ENCODE results near the gene KIRREL1. TPM values are rescaled to one million over a fixed set of nuclear protein-coding genes. Genes with fewer than 3 reads are reported as not detected.

Gene KIRREL1
- total RNA-seq, 1 donor from 2014 or later, result 10.9 TPM

DNA sequence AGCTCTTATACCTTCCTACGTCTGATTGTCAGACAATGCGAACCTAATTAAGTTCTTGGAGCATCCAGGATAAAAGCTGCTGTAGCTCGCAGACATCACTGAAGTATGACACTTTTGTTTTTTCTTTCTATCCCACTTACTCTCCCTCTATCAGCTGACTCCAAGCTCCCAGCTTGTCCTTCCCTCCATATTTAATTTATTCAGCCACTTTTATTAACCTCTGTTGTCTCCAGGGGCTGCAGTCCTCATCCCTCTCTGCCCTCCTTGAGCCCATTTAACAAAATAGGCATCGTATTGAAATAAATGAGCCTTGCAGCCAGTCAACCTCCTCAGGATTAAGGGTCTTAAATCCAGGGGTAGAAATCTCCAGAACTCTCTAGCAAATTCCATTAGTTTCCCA is 7.1 kb downstream of the KIRREL1 start:
- intact Hi-C loops (cut with DNase I), result no loop called here

DNA sequence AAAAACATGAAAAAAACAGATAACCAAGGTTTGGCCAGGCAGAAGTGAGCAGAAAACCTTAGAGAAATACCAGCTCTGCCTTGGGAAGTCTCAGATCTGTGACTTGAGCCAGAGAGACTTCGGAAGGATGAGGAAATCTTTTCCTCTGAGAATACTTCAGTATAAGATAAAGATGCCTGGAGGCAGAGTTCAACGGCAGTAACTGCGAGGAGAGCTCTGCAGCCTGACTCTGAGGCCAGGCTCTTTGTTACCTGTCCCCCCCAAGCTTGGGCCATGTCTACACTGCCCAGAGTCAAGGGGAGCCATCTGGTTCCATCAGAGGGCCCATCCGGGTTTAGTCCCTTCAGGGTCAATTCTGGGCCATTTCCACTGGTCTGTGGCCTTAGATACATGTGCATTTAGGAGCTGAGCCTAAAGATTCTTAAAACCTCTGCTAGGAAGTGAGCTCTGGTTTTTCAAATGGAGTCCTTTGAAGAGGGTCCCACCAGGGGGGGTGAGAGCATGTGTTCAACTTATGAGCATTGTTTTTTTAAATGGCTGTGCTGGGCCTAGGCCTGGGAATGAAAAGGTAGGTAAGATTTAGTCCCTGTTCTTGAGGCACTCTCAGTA is 8.7 kb downstream of the KIRREL1 start:
- intact Hi-C loops (cut with DNase I), result no loop called here
- no peak for DNase-seq (ENCODE audit: low spot score)

More for the DNA sequence above, 7.1 kb downstream of the KIRREL1 start:
- no peak for DNase-seq (ENCODE audit: low spot score)

DNA sequence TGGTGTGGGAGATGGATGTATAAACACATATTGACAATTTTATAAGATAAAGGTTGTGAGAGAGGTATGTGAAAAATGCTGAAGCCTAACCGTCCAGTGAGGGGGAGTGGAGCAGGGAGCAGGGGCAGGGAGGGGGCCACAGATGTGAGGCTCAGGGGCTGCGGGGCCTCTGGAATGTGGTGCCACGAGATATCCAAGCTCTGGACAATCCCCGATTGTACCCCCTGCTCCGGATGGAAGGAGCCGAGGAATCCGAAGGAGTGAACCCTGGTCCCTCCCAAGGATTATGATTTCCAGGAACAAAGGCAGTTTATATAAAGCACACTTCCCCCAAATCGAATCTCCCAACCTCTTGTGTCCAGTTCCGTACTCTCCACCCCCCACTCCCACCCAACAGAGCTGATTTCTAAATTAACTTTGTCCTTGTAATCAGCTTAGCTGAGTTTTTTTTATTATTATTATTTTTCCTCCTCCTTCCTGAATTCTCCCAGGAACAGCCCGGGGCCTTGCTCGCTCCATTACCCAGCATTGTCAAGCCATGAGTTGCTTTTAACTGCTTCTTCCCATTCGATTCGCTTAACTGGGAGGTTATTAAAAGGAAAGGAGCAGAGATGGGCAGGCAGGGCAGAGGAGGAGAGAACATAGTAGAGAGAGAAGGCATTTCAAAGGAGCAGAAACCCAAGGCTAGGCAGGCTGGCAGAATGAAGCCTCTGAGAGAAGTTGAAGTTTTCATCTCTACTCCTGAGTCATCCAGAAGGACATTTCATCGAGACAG is 9.4 kb downstream of the KIRREL1 start:
- intact Hi-C loops (cut with DNase I), result no loop called here
- DNase-seq (ENCODE audit: low spot score), result no peak

DNA sequence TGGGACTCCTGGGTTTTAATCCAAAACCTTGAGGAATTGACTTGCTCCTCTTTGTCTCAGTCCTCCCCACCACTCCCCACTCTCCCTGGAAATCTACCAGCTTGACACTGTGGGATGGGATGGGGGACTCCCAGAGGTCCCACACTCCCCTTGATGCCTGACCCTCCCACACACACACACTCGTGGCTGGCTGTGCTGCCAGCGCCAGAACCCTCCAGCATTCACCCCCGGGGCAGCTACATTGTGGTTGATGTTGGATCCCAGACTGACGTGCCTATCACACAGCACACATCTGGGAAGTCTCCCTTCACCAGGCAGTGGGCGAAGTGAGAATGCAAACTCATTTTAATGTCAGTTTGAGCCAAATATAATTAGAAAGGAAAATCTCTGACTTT is 10.0 kb downstream of the KIRREL1 start:
- intact Hi-C loops (cut with DNase I), result no loop called here
- no peak for DNase-seq (ENCODE audit: low spot score)

DNA sequence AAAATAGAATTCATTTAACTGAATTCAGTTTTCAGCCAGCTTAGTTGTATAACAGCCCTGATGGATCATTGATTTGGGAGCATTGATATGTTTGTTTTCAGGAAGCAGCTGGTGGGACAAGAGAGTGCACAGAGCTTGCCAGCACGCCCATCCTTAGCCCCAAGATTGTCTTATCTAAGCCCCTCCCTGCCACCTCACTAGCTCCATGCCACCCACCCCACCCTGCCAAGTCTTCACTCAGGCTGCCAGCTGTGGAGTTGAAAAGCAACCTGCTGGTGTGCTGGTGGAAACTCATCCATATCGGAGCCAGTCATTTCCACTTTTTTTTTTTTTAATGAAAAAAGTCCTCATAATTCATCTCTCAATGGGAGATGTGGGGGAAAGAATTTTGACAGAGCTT is 11.8 kb downstream of the KIRREL1 start:
- intact Hi-C loops (cut with DNase I), result no loop called here
- DNase-seq (ENCODE audit: low spot score), result no peak

DNA sequence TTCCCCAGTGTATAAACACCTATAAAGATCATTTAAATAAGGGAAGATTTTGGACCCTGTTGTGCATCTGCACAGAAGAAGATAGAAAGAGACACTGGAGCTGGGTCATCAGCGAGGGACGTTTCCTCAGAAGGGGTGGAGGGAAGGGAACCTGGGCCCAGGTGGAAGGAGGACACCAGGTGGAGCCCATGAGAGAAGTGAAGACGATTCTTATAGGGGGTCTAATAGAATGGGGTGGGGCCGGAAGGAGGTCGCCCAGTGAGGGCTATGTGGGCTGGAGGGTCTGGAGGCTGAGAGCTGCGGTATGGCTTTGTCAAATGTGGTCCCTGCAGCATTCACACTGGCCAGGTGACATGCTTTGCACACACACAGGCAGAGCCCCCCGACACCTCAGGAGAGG is 13.7 kb downstream of the KIRREL1 start:
- DNase-seq (ENCODE audit: low spot score), result no peak
- intact Hi-C loops (cut with DNase I), result no loop called here

DNA sequence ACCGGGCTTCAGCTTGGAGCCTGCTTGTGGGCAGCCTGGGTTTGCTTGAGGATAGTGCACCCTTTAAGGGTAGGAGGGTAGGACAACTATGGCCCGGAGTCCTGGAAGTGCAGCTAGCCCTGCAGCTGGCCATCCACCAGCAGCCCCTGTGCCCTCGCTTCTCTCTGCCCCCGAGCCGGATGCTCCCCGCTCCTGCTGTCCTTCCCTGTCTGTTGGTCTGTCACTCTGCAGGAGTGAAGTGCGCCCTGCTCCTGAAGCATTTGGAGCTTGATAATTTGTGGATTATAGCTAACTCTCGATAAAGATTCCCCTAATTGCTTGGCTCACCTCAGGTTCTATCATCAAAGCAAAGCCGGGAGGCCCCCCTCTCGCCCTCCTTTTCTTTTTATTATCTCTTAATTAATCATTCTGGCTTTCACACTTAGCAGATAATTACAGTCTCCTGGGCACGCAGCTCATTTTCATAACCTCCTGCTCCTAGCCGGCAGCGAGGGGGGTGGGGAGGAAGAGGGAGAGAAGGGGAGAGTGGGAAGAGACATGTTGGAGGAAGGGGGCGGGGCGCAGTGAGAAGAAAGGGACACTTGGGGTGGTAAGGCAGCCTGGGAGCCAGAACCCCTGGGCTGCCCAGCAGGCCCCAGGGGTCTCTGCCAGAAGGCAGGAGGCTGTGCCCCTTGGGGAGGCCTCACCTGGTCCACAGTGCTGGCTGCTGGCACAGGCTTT is 14.4 kb downstream of the KIRREL1 start:
- intact Hi-C loops (cut with DNase I), result no loop called here
- DNase-seq (ENCODE audit: low spot score), result no peak

DNA sequence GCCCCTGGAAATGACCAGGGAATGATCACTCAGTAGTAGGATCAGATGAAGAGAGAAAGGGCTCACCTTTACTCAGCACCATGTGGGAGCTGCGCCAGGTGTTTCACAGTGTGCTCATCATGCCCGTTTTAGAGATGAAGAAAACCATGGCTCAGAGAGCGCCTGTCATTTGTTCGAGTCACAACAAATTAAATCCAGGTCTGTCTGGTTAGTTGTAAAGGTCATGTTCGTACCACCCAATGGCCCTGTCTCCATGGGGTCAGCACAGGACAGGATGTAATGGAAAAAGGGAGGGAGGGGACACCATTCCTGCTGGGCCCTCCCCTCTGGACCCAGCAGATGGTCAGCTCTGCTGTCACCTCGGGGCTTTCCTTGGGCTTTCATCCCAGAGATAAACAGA is 15.2 kb downstream of the KIRREL1 start:
- DNase-seq (ENCODE audit: low spot score), result no peak
- intact Hi-C loops (cut with DNase I), result no loop called here

DNA sequence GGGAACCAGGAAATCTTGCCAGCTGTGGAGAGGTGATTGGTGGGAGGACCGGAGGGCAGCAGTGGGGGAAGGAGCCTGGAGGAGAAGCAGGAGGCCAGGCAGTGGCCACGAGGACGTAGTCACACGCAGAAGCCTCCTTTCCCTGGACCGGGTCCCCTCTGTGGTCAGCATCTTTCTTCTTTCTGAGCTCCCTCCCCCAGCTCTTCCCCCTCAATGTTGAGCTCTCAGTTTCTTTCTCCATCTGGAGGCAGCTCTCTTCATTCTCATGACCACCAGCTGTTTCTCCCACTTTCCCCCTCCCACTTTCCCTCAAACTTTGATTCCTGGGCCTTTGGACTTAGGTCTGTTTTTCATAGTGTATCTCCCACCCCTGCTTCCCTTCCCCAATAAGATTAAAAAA is 18.3 kb downstream of the KIRREL1 start:
- intact Hi-C loops (cut with DNase I), result no loop called here
- DNase-seq (ENCODE audit: low spot score), result no peak

DNA sequence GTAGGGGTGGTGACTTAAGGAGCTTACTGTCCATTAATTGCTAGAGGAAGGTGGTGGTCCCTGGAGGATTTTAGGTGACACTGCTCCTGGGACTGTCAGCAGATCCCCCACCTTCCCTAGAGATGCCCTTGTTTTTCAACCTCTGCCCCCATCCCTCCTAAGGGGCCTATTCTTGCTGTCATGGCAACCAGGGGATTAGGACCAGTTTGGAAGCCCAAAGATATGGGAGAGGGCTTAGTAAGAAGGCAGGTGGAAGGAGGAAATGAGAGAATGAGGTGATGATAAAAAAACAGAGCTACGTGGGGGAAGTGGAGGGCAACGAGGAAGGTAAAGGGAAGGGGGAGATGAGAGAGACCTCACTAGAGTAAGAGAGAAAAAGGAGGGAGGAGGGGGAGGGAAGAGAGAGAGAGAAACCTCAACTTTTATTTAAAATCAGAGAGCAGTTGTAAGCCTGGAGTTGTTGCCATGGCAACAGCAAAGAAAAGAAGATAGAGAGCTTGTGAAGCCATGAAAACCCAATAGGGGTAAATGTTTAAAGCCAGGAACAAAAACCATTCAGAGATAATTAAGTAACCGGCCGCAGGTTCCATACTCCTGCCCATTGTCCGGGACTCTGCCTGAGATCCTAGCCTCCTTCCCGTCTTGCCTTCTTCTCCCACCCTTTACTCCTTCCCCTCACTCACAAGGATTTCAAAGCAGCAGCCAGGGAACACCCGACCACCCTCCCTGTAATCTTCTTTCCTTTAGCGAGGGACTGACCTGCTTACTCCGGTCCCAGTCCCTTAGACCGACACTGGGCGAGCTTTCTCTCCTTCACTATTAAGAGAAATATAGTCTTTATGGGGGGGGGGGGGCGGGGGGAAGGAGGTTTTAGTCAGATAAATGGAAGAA is 20.6 kb downstream of the KIRREL1 start:
- DNase-seq (ENCODE audit: low spot score), result no peak
- intact Hi-C loops (cut with DNase I), result no loop called here

DNA sequence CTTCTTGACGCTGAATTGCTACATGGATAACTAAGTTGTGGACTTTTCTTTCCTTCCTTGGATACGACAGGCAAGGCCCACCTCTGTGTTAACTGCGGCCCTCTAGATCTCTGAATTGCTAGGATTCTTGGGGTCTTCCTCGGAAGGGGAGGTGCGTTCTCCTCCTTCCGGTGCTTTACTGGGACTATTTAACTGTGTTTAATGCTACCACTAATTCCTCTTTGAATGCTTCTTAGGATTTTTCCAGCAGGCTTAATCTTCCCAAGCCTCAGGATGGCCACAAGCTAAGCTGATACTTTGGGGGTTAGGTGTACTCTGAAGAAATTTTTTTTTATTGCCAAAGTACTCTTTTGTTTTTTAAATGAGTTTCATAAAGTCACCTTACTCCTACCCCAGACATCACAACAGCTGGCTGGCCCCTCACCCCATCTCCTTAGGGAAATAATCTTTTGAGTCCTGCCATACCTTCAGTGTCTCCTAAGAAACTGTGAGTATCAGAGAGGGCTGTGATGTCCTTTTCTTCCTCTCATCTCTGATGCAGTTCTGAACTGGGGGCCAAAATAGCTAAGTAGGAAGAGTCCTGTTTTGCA is 21.4 kb downstream of the KIRREL1 start:
- intact Hi-C loops (cut with DNase I), result no loop called here
- DNase-seq (ENCODE audit: low spot score), result no peak

DNA sequence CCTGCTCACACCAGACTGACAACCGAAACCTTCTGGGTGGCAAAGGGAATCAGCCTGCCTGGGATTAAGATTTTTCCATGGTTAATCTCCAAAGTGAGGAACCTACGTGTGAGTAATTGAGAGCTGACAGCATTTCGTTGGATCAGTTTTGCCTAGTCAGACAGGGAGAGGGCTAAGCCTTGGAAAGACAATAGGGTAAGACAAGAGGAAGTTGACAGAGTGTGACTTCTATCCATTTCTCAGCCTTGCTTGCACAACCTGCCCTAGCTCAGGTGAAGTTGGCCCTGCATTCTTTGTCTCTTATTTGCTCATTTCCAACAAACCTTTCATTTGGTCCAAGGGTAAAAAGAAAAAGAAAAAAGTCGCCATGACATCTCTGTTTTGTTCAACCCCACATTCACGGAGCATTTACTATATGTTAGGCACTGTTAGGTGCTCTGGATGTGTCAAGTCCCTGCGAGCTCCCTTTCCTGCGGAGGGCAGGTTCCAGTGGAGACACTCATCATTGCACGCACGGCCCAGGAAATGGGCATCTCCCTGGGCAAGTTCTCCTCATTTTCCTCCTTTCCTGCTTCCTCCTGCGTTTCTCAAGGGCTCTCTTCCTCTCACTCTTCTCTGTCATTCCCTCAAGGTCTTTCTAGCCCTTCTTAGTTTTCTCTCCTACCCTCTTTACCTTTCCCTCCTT is 23.3 kb downstream of the KIRREL1 start:
- no peak for DNase-seq (ENCODE audit: low spot score)
- intact Hi-C loops (cut with DNase I), result no loop called here

DNA sequence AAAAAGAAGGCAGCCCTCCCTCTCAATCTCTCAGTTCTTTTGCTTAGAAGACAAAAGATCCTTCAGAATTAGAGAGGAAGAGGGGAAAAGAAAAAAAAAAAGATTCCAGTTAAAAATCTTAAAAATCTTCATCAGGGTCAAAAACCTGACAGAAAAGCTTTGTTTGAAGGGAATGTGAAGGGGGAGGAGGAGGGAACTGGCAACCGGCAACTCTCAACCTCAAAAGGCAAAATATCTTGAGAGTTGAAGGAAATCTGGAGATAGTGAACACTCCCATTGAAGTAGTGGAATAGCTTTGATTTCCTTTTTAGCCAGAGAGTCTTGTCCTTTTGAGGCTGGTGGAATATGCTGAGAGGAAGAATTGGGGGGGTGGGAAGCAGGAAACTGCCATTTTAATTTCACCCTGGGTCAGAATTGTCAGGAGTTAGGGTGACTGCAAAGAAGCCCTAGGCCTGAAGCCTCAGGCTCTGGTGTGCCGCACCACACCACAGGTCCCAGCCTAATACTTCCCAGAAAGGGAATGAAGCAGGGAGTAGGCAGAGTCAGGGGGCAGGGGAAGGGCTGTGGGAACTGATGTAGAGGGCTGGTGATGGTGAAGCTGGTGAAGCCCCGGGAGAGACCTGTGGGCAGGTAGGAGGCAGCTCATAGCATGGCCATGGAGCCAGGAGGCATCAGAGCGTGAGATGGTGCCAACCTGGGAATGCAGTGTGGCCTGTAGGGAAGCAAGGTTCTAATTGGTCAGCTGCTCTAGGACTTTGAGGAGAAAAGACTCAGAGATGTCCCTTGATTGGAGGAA is 24.6 kb downstream of the KIRREL1 start:
- no peak for DNase-seq (ENCODE audit: low spot score)
- intact Hi-C loops (cut with DNase I), result loop anchor here (2.0 kb wide), 1 partner anchor 23 kb away; no protein-coding TSS in a partner anchor

DNA sequence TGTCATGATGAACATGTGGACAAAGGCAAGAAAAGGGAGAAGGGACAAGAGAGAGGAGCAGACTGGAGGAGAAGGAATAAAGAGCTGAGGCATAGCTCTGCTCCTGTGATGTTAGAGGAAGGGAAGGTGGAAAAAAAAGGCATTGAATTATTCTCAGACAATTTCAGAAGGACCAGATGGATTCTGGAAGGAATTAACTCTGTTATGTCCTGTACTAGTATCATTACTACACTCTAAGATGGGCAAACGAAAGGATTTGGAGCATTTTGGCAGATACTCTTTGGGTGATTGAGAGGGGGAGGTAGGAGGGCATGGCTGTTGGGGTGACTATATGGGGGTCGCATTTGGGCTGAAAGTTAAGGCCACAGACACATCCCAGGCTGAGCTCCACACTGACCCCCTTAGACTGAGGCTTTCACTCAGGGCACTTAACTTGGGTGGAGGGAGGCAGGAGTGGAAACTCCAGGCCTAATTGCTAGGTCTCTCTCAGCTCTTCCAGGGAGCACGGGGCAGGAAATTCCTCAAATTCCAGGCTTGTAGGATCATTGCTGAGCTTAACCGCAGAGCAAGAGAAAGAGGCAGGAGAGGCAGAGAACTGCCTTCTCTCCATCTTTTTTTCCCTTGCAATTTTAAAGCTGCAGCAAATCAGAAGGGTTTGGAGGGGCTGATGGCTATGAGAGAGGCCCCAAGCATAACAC is 25.9 kb downstream of the KIRREL1 start:
- DNase-seq (ENCODE audit: low spot score), result no peak

DNA sequence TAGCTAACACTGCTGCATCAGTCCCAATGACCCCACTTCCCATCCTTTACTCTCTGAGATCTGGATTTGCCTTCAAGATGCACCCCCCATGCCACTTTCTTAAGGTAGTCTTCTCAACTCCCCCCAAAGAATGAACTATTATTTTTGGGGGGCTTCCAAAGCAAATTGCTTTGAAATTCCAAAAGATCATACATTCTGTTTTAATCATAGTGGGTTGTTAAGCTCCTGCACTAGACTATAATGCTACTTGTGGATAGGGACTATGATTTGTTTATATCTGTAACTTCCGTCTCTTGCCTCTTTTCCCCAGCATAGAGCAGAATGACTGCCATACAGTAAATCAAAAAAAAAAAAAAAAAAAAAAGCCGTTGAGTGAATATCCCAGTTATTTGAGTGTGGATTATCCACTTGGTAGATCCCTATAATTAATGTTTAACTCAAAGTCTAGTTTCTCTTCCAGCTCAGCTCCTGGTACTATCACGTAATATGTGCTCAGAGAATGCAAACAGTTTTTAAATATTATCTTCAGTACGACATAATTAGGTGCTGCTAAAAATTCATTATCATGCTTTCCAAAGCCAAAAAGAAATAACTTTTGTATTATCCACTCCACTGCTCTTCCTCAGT is 26.9 kb downstream of the KIRREL1 start:
- intact Hi-C loops (cut with DNase I), result no loop called here
- no peak for DNase-seq (ENCODE audit: low spot score)

More for the DNA sequence above, 25.9 kb downstream of the KIRREL1 start:
- intact Hi-C loops (cut with DNase I), result loop anchor here (2.0 kb wide), 1 partner anchor 25 kb away; no protein-coding TSS in a partner anchor

DNA sequence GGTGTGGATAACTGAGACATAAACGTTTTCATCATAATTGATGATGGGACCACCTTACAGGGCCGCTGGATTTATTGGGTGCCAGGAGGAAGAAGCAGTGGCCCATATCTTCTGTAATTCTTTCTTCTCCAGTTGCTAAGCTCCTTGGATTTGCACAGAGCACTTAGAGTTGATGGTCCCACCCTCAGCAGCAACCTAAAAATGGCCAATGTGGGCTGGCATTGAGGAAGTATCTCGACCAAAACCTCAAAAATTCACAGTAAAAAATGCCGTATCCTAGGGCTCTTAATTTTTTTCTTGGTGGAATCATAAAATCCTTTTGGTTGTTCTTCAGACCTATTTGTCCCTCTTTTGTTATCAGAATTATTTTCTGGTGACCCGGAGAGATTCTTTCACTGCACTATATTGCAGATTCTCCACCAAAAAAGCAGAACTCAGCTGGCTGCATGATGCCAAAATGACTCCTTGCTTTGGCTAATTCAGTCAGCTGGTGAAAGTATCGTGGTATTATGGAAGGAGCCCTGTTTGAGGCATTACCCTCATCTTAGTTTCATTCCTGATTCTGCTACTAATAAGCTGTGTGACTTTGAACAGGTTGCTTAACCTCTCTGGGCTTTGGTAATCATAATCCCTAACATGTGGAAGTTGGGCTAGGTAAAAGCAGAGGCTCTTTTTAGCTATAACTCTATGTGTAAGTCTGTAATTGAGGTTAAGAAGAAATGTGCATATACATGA is 27.6 kb downstream of the KIRREL1 start:
- intact Hi-C loops (cut with DNase I), result no loop called here
- DNase-seq (ENCODE audit: low spot score), result no peak
